Osteocyte (in vitro differentiated cells): Measurements from ENCODE around the gene MEGF6. TPM values are rescaled to one million over a fixed set of nuclear protein-coding genes. Genes with fewer than 3 reads are reported as not detected.

Source experiments
- DNase-seq: peaks from one replicate; pipeline ENCODE4 v3.0.0; 2021; ENCODE audit warnings: mixed read lengths; ENCODE audit not compliant: unreplicated experiment; ENCODE audit errors: extremely low spot score
- H3K27ac Mint-ChIP-seq: one replicate; pipeline ENCODE4 v1.8.0; 2021; ENCODE audit warnings: mild to moderate bottlenecking, mixed read lengths; ENCODE audit not compliant: unreplicated experiment
- H3K27me3 Mint-ChIP-seq: one replicate; pipeline ENCODE4 v1.8.0; 2021; ENCODE audit warnings: mixed read lengths; ENCODE audit not compliant: unreplicated experiment
- H3K36me3 Mint-ChIP-seq: one replicate; pipeline ENCODE4 v1.8.0; 2021; ENCODE audit warnings: mixed read lengths; ENCODE audit not compliant: unreplicated experiment
- H3K4me1 Mint-ChIP-seq: one replicate; pipeline ENCODE4 v1.8.0; 2021; ENCODE audit warnings: mixed read lengths; ENCODE audit not compliant: unreplicated experiment
- H3K4me3 Mint-ChIP-seq: one replicate; pipeline ENCODE4 v1.8.0; 2021; ENCODE audit warnings: mild to moderate bottlenecking, moderate library complexity, mixed read lengths; ENCODE audit not compliant: unreplicated experiment
- H3K9me3 Mint-ChIP-seq: one replicate; pipeline ENCODE4 v1.8.0; 2021; ENCODE audit warnings: mixed read lengths; ENCODE audit not compliant: unreplicated experiment
- CTCF ChIP-seq: fragments of 200-600 bp; sonication (generic); IDR thresholded peaks from 2 replicates; pipeline ENCODE4 v1.5.0; 2021; ENCODE audit warnings: antibody characterized with exemption, mild to moderate bottlenecking, moderate library complexity
- total RNA-seq: library from RNA; stranded (reverse); gene quantifications from 2 replicates; pipeline ENCODE4 v1.2.1, GENCODE V29; 2021

MEGF6 gene
- total RNA-seq, 1 donor from 2014 or later: 255 TPM

GRCh38 chr1:3596663-3597598 lies 14.4 kb downstream of the MEGF6 start:
- Mint-ChIP-seq H3K27ac (no peak overlapping the region), H3K9me3 (no peaks in the 10 kb centered on the region), H3K36me3 (no peaks in the 10 kb centered on the region), H3K27me3 (no peaks in the 10 kb centered on the region), H3K4me3 (no peak overlapping the region), H3K4me1 (peaks cover 3% of the 10 kb centered on the region)
- no peak for TF ChIP-seq CTCF
- DNase-seq: no peak

- Mint-ChIP-seq H3K27ac (no peak overlapping the region), H3K4me3 (no peak overlapping the region), H3K4me1 (peaks cover 3% of the 10 kb centered on the region), H3K9me3 (no peaks in the 10 kb centered on the region), H3K36me3 (no peaks in the 10 kb centered on the region), H3K27me3 (no peaks in the 10 kb centered on the region)
- no peak for DNase-seq
- TF ChIP-seq CTCF: no peak
Measured at GRCh38 chr1:3595949-3596348, 15.4 kb downstream of the MEGF6 start.

GRCh38 chr1:3594706-3595377 lies 16.5 kb downstream of the MEGF6 start:
- H3K9me3 Mint-ChIP-seq: no peaks in the 10 kb centered on the region
- H3K36me3 Mint-ChIP-seq: no peaks in the 10 kb centered on the region
- no peak overlapping the region for H3K4me3 Mint-ChIP-seq
- no peak for DNase-seq
- H3K27ac Mint-ChIP-seq: no peak overlapping the region
- peaks cover 14% of the 10 kb centered on the region for H3K4me1 Mint-ChIP-seq
- H3K27me3 Mint-ChIP-seq: no peaks in the 10 kb centered on the region
- TF ChIP-seq CTCF: no peak

- DNase-seq: no peak
- no peaks in the 10 kb centered on the region for H3K27me3 Mint-ChIP-seq
- H3K9me3 Mint-ChIP-seq: no peaks in the 10 kb centered on the region
- H3K27ac Mint-ChIP-seq: no peak overlapping the region
- H3K4me3 Mint-ChIP-seq: no peak overlapping the region
- no peak for TF ChIP-seq CTCF
- no peaks in the 10 kb centered on the region for H3K36me3 Mint-ChIP-seq
- H3K4me1 Mint-ChIP-seq: peaks cover 15% of the 10 kb centered on the region
Measured at GRCh38 chr1:3593745-3594144, 17.6 kb downstream of the MEGF6 start.

- no peak overlapping the region for H3K27ac Mint-ChIP-seq
- no peaks in the 10 kb centered on the region for H3K9me3 Mint-ChIP-seq
- no peak for DNase-seq
- H3K4me3 Mint-ChIP-seq: no peak overlapping the region
- H3K4me1 Mint-ChIP-seq: peaks cover 15% of the 10 kb centered on the region
- TF ChIP-seq CTCF: no peak
- no peaks in the 10 kb centered on the region for H3K27me3 Mint-ChIP-seq
- no peaks in the 10 kb centered on the region for H3K36me3 Mint-ChIP-seq
Measured at GRCh38 chr1:3593334-3593733, 18.0 kb downstream of the MEGF6 start.
